Measurements from ENCODE around the gene AKAP6.
"Not testable (repeated sequence)": the region's sequence is repeated elsewhere in the genome, so short reads cannot be mapped to it uniquely, and the experiment has no call there.

Gene AKAP6

DNA sequence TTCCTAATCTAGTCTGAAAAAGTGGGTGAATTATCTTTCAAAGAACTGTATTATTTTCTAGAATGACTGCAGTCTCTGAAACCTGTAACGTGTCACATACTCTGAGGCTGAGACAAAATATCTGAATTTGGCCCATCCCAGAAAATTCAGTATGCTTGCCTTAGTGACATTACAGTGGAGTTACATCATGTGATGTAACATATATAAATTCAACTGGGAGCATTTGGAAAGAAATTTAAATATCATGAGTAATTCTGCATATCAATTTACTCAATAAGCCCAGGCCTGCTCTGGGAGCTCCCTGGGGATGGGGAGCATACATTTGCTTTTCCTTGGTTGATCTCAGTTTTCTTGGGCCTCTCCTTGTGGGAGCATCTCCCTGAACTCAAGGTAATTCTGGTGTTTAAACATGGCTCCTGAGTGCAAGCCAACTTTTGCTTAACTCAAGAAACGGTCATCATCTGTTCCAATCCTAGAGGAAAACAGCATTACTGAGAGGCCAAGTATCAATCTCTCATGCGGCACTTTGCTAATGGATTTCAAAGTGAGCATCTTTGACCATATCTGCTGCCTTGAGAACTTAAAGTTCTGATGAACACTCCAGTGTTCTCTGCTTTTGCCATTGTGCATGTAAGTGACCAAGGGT, 54.4 kb downstream of the AKAP6 start:
- Histone ChIP-seq H3K4me3 (ENCODE audit: low read length) (no peak overlapping the region), H3K9me2 (replicated peaks; ENCODE audit: control insufficient read depth, low read length) (no peaks in the 10 kb centered on the region), H3K27me3 (ENCODE audit: control insufficient read depth, low read length) (no peaks in the 10 kb centered on the region), H3F3A (ENCODE audit: control insufficient read depth, insufficient read depth) (no peaks in the 10 kb centered on the region), H3K9me3 (ENCODE audit: control insufficient read depth, insufficient read depth, low read length) (no peaks in the 10 kb centered on the region), H4K20me1 (ENCODE audit: control insufficient read depth, insufficient read depth, low read depth, low read length) (no peaks in the 10 kb centered on the region), H3K27ac (ENCODE audit: low read depth, low read length) (no peak overlapping the region), H3K4me1 (ENCODE audit: control insufficient read depth, low read length) (no peaks in the 10 kb centered on the region), H3K36me3 (ENCODE audit: control insufficient read depth, low read length) (no peaks in the 10 kb centered on the region), H3K4me2 (ENCODE audit: low read length) (no peak overlapping the region), H3K79me2 (ENCODE audit: control insufficient read depth, low read length) (no peaks in the 10 kb centered on the region)
- TF ChIP-seq EZH2phosphoT487 (IDR thresholded peaks at IDR 0.05; ENCODE audit: borderline replicate concordance, low read length): no peak
- TF ChIP-seq, protein P1, sequence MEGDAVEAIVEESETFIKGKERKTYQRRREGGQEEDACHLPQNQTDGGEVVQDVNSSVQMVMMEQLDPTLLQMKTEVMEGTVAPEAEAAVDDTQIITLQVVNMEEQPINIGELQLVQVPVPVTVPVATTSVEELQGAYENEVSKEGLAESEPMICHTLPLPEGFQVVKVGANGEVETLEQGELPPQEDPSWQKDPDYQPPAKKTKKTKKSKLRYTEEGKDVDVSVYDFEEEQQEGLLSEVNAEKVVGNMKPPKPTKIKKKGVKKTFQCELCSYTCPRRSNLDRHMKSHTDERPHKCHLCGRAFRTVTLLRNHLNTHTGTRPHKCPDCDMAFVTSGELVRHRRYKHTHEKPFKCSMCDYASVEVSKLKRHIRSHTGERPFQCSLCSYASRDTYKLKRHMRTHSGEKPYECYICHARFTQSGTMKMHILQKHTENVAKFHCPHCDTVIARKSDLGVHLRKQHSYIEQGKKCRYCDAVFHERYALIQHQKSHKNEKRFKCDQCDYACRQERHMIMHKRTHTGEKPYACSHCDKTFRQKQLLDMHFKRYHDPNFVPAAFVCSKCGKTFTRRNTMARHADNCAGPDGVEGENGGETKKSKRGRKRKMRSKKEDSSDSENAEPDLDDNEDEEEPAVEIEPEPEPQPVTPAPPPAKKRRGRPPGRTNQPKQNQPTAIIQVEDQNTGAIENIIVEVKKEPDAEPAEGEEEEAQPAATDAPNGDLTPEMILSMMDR (IDR thresholded peaks at IDR 0.05; ENCODE audit: low read depth, low read length, poor library complexity, severe bottlenecking): no peak

DNA sequence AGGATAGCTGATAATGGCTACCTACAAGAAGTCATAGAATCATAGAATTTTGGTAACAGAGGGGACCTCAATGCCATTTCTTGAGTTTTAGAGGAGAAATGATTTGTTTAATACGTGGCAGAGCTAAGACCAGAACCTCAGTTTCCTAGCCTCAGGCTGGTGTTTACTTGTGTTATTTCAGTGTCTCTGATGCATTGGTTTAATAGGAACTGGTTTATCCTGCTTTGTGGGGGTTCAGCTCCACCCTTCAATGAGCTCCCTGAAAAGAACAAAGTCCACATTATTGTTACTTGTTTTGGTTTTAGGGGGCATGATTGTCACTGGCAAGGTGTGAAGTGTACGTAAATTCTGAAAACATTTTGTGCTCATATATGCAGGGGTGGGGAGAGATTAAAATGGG, 55.4 kb downstream of the AKAP6 start:
- Histone ChIP-seq H3K79me2 (ENCODE audit: control insufficient read depth, low read length) (no peaks in the 10 kb centered on the region), H3K4me2 (ENCODE audit: low read length) (no peak overlapping the region), H3K4me3 (ENCODE audit: low read length) (no peak overlapping the region), H3K27me3 (ENCODE audit: control insufficient read depth, low read length) (no peaks in the 10 kb centered on the region), H3K9me2 (replicated peaks; ENCODE audit: control insufficient read depth, low read length) (no peaks in the 10 kb centered on the region), H3K36me3 (ENCODE audit: control insufficient read depth, low read length) (no peaks in the 10 kb centered on the region), H3F3A (ENCODE audit: control insufficient read depth, insufficient read depth) (no peaks in the 10 kb centered on the region), H3K27ac (ENCODE audit: low read depth, low read length) (no peak overlapping the region), H3K9me3 (ENCODE audit: control insufficient read depth, insufficient read depth, low read length) (no peaks in the 10 kb centered on the region), H4K20me1 (ENCODE audit: control insufficient read depth, insufficient read depth, low read depth, low read length) (no peaks in the 10 kb centered on the region), H3K4me1 (ENCODE audit: control insufficient read depth, low read length) (no peaks in the 10 kb centered on the region)
- TF ChIP-seq EZH2phosphoT487 (IDR thresholded peaks at IDR 0.05; ENCODE audit: borderline replicate concordance, low read length): no peak
- TF ChIP-seq, protein P1 (IDR thresholded peaks at IDR 0.05; ENCODE audit: low read depth, low read length, poor library complexity, severe bottlenecking): no peak

DNA sequence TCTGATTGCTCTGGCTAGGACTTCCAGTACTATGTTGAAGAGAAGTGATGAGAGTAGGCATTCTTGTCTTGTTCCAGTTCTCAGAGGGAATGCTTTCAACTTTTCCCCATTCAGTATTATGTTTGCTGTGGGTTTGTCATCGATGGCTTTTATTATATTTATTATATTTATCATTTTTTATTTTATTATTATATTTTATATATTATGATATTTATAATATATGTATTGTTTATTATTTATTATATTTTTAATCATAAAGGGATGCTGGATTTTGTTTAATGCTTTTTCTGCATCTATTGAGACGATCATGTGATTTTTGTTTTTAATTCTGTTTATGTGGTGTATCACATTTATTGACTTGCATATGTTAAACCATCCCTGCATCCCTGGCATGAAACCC, 58.2 kb downstream of the AKAP6 start:
- H3K4me1 ChIP-seq (ENCODE audit: control insufficient read depth, low read length); H3K9me2 ChIP-seq (replicated peaks; ENCODE audit: control insufficient read depth, low read length); H3K27ac ChIP-seq (ENCODE audit: low read depth, low read length); H3F3A ChIP-seq (ENCODE audit: control insufficient read depth, insufficient read depth); H4K20me1 ChIP-seq (ENCODE audit: control insufficient read depth, insufficient read depth, low read depth, low read length); H3K9me3 ChIP-seq (ENCODE audit: control insufficient read depth, insufficient read depth, low read length); H3K79me2 ChIP-seq (ENCODE audit: control insufficient read depth, low read length); H3K36me3 ChIP-seq (ENCODE audit: control insufficient read depth, low read length); H3K27me3 ChIP-seq (ENCODE audit: control insufficient read depth, low read length); H3K4me2 ChIP-seq (ENCODE audit: low read length); H3K4me3 ChIP-seq (ENCODE audit: low read length): not testable (repeated sequence)

DNA sequence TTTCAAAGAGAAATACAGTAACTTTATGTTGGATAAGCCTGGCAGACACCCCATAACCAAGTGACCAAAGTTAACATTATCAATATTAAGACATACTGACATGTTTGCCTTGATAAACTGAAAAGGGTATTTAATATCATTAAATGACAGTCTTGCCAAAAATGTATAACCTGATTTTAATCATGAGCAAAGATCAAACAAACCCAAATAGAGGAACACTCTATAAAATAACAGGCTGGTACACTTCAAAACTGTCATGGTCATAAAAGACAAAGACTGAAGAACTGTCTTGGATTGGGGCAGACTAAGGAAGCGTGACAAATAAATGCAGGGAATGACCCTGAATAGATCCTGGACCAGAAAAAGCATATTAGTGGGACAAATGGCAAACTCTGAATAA, 64.0 kb downstream of the AKAP6 start:
- H4K20me1 ChIP-seq (ENCODE audit: control insufficient read depth, insufficient read depth, low read depth, low read length): no peaks in the 10 kb centered on the region
- no peaks in the 10 kb centered on the region for H3K9me3 ChIP-seq (ENCODE audit: control insufficient read depth, insufficient read depth, low read length)
- H3K4me3 ChIP-seq (ENCODE audit: low read length): no peak overlapping the region
- no peaks in the 10 kb centered on the region for H3K4me1 ChIP-seq (ENCODE audit: control insufficient read depth, low read length)
- no peaks in the 10 kb centered on the region for H3K36me3 ChIP-seq (ENCODE audit: control insufficient read depth, low read length)
- no peaks in the 10 kb centered on the region for H3K9me2 ChIP-seq (replicated peaks; ENCODE audit: control insufficient read depth, low read length)
- H3K79me2 ChIP-seq (ENCODE audit: control insufficient read depth, low read length): no peaks in the 10 kb centered on the region
- no peak overlapping the region for H3K27ac ChIP-seq (ENCODE audit: low read depth, low read length)
- no peak overlapping the region for H3K4me2 ChIP-seq (ENCODE audit: low read length)
- H3K27me3 ChIP-seq (ENCODE audit: control insufficient read depth, low read length): no peaks in the 10 kb centered on the region
- H3F3A ChIP-seq (ENCODE audit: control insufficient read depth, insufficient read depth): no peaks in the 10 kb centered on the region
- TF ChIP-seq, protein P1 (IDR thresholded peaks at IDR 0.05; ENCODE audit: low read depth, low read length, poor library complexity, severe bottlenecking): no peak
- no peak for TF ChIP-seq EZH2phosphoT487 (IDR thresholded peaks at IDR 0.05; ENCODE audit: borderline replicate concordance, low read length)
